PC-3 (cell line): ENCODE results near the gene LTBP1.

ENCODE experiments used
- CTCF ChIP-seq: fragments of 300-600 bp; sonication (generic); conservative IDR thresholded peaks from 2 replicates; pipeline ENCODE4 v1.5.1; 2017; ENCODE audit warnings: antibody characterized with exemption, low read depth, mild to moderate bottlenecking, low read length
- EZH2 ChIP-seq: fragments of 300-600 bp; sonication (generic); IDR thresholded peaks from one replicate; pipeline ENCODE4 v1.6.1; 2017; ENCODE audit warnings: antibody characterized with exemption, mild to moderate bottlenecking, low read length; ENCODE audit not compliant: unreplicated experiment

- TF ChIP-seq CTCF = no peak
- no peak for TF ChIP-seq EZH2
These were observed 77.2 kb downstream of the LTBP1 start for GRCh38 chr2:33023728-33024500.
